Fibroblast of peridontal ligament (primary cell): Measurements from ENCODE around the gene KIF7.
A peak's percentile ranks its signal among the peaks of the same experiment; 100 is the strongest.

Experiments
- DNase-seq: peaks from one replicate; pipeline ENCODE4 v3.0.0-alpha.2; 2010; ENCODE audit errors: extremely low read depth

Gene KIF7

DNA sequence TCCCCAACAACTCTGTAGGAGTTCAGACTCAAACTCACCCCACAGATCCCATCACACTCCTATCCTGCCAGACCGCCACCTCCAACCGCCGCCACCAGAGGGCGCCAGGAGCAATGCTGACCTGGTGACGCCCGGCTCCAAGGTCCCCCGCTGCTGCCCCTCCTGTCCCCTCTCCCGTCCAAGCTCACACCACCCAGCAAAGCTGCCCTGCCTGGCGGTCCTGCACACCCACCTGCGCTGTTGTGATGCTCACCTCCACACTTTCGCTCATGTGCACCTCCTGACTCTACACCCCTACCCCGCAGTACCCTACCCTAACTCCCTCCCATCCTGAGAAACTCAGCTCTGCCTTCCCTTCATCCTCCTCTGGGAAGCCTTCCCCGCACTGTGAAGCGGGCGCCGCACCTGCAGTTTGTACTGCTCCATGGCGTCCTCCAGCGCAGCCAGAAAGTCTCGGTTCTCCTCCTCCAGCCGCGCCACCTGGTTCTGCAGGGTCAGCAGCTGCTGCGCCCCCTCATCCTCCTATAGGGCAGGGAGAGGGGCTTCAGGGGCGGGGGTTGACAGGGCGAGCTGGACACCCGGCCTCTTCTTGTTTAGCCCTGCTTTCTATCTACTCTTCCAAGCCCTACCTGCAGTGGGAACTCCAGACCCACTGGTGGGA, 7.9 kb downstream of the KIF7 start:
- DNase-seq = peak; percentile 48

GRCh38 chr15:89646416-89647141, 8.7 kb downstream of the KIF7 start:
- DNase-seq = no peak

- no peak for DNase-seq
These were observed 9.6 kb downstream of the KIF7 start for GRCh38 chr15:89645680-89646079.

DNA sequence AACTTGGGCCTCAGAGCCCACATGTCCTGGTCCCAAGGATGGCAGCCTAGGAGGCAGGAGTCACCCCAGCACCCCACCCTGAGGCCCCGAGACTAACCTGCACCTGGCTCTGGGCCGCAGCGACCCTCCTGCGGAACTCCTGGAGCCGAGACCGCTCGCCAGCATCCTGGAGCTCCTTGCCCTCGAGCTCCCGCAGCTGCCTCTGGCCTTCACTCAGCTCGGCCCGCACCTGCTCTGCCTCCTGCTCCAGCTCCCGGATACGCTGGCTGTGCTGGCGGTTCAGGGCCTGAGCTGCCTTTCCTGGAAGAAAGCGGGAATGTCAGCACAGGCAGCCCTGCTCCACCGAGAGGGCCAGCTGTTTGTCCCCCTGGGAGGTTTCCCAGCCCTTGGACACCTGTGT, 13.2 kb downstream of the KIF7 start:
- DNase-seq = no peak

DNA sequence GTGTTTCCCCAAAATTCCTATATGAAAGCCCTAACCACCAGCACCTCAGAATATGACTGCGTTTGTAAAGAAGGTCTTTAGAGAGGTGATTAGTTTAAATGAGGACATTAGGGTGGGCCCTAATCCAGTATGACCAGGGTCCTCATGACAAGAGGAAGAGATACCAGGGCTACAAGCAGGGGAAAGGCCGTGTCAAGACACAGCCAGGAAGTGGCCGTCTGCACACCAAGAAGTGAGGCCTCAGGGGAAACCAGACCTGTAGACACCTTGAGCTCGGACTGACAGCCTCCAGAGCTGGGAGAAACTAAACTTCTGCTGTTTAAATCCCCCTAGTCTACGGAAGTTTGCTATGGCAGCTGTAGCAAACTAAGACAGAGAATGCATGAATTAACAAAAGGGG, 14.2 kb downstream of the KIF7 start:
- DNase-seq = no peak

DNA sequence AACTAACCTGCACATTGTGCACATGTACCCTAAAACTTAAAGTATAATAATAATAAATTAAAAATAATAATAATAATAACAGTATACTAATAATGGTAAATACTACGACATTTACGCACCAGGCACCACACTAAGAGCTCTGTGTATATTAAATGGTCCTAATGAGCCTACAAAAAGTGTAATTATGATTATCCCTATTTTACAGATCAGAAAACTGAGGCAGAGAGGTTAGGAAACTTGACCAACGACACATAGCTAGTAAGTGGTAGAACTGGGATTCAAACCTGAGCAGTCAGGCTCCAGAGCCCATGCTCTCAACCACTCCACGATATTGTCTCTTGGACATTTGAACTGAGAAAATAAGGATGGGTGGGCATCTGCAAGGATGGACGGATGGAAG, 15.0 kb downstream of the KIF7 start:
- DNase-seq = no peak

- DNase-seq = no peak
These were observed 21.7 kb downstream of the KIF7 start for GRCh38 chr15:89633585-89633984.

DNA sequence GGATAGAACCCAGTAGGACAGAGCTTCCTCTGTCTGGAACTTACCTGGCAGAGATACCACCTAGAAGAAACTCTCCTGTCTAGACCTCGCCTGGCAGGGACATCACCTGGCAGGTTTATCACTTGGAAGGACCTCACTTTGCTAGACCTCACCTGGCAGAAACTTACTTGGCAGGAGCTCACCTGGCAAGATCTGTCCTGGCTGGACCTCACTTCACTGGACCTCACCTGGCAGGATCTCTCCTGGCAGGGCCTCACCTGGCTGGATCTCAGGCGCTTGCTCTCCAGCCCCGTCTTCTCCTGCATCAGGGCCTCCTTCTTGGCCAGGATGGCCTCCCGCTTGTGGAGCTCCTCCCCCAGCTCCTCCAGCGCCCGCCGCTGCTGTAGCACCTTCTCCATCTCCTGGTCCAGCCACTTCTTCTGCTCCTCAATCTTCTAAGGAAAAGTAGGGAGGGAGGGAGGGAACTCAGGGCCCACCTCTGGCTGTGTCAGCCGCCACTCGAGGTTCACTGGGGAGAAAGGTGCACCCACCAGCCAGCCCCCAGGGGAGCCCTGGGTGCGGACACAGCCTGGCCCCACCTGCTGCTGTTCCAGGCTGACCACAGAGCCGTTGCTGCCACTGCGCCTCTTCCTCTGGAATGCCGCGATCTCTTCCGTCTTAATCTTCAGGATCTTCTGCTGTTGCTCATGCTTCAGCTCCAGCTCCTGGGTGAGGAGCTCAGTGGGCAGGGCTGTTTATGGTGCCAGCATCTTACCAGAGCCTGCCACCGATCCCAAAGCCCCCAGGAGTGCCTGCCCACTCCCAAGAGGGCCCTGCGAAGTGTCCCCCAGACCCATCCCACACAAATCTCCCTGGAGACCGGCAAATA, 22.5 kb downstream of the KIF7 start:
- DNase-seq = no peak

- no peak for DNase-seq
These were observed 23.4 kb downstream of the KIF7 start for GRCh38 chr15:89631902-89632264.

DNA sequence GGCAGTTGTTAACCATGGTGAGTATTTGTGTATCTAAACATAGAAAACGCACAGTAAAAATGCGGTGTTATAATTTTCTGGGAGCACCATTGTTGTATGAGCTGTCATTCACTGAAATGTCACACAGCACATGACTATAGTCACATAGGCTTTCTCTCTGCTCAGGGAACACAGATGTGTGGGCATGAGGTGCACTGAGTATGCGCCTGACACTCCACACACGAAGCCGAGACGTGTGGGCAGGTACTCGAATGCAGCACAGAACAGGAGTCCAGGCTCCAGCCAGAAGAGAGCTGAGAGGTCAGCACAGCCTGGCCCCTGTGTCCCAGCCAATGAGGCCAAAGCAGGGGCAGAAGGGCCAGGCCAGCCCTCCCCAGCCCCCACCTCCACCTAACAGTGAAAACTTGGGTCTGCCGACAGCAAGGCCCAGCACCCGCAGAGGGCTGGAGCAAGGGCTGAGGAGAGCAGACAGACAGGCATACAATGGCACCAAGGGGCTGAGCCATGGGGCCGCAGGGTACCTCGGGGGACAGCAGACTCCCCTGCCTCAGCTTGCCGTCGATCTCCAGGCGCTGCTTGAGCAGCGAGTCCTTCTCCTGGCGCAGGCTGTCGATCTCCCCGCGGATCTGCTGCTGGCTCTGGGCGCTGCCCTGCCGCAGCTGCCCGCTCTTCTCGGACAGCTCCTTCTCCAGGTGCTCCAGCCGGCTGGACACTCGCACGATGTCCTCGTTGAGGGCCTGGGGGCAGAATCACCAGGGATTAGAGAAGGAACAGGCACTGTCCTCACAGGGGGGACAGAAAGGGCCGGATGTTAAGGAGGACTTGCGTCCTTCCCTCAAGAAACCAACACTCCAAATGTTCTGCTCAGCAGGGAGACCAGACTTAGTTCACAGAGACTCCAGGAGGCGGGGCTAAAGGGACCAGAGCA, 24.0 kb downstream of the KIF7 start:
- no peak for DNase-seq

GRCh38 chr15:89630260-89630659, 25.0 kb downstream of the KIF7 start:
- DNase-seq = no peak

GRCh38 chr15:89629829-89630228, 25.4 kb downstream of the KIF7 start:
- no peak for DNase-seq

DNA sequence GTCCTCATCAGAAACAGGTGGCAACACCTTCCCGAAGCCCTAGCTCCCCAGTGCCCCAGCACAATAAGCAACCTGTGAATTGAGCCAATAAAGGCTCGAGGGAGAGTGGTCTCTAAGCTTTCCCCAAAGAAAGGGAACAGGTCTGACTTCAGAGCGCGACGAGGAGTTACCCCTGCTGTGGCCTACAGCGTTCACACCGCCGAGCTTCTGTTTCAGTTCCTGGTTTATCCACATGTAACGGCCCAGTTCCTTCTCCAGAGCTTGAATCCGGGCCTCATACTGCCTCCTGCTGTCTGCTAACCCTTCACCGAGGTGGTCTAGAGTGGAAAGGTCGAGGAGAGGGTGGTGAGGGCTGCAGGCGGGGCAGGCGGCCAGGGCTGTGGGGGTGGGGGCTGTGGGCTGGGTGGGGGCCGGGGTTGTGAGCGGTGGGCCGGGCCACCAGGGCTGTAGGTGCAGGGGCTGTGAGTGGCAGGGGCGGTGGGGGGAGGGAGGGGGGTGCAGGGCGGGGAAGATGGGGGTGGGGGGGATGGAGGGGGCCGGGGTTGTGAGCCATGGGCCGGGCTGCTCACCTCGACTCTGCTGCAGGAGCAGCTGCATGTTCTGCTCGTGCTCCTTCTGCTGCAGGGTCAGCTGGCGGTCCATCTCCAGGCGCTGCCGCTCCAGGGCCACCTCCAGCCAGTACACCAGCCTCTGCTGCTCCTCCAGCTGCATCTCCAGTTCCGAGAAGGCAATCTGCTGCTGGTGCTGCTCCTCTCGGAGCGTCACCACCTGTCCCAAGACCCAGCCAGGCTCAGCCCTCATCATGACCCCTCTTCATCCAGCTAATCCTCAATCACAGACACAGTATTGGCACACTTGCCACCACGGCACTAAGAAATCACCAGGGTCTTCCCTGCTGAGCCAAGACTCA, 26.2 kb downstream of the KIF7 start:
- DNase-seq = no peak

- no peak for DNase-seq
These were observed 27.0 kb downstream of the KIF7 start for GRCh38 chr15:89628301-89628700.

DNA sequence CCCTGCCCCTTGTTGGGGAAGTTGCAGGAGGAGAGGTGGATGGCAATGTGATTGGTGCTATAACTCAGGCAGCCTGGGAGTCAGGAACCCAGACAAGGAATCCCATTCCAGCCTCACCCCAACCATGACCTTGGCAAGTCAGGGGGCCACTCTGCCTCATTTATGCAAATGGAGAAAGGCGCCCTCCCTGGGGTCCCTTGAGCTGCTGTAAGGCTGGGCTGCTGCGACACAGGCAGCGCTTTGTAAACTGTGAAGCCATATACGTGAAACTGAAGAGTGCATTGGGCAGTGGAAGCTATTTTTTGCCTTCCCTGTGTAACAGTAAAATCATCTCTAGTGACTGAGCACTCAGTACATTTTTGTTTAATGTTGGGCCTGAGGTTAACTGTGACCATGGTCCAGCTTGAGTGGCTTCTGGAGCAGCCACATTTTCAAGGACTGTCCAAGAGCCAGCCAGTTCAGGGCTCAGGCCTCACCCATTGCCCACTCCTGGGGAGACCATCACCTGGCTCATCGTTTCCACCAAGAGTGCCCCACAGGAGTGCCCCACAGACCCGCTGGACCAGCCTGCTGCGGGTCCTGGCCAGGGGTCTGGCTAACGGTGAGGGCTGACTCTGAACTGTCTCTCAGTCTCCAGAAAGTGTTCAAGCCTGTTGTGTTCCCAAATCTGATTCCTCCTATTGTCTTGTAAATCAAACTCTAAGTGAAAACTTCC, 27.9 kb downstream of the KIF7 start:
- no peak for DNase-seq

DNA sequence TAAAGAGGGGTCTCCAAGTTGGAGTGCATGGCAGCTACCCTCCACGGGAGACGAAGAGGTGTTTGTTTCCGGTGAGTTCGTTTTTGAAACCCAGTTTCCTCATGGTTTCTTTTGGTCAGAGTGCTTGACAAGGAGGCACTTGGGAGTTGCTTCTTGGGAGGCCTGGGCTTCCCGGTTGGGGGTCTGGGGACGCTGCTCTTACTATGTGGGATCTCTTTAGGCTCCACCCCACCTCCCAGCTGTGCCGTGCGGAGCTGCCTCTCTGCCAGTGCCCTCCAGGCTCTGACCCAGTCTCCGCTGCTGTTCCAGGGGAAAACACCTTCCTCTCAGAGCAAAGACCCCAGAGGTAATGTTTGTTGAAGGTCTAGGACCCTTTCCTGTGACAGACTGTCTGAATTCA, 29.6 kb downstream of the KIF7 start:
- no peak for DNase-seq

DNA sequence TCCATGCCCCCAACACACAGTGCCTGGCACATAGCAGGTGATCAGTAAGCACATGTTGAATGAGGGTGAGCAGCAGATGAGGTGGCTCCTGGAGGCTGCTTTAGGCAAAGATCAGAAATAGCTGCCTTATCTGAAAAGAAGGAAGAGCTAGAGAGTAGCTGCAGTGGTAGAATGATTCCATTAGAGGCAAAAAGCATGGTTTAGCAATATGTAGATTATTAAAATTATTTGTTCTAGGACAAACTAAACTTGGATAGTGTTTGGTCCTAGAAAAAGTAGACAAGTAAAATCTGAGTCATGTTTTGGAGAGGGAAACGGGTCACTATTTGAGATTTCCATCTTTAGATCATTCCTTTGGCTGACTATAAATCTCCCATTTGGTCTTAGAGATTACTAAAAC, 32.1 kb downstream of the KIF7 start:
- DNase-seq = peak; percentile 3

DNA sequence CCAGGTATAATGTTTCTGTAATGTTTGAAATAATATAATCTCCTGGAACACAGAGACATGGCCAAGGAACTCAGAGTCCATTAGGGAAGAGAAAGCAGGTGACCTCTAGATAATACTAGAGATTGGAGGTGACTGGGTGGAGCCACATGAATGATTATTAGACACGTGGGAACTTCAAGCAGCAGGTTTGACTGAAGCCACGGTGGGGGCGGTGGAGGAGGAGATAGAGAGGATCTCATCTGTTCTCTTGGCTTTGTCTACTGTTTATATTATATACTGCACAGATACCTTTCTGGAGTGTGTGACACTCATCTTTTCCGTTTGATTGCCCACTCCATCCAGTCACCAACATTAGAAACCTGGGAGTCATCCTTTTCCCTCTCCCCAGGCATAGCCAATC, 33.7 kb downstream of the KIF7 start:
- DNase-seq = no peak

DNA sequence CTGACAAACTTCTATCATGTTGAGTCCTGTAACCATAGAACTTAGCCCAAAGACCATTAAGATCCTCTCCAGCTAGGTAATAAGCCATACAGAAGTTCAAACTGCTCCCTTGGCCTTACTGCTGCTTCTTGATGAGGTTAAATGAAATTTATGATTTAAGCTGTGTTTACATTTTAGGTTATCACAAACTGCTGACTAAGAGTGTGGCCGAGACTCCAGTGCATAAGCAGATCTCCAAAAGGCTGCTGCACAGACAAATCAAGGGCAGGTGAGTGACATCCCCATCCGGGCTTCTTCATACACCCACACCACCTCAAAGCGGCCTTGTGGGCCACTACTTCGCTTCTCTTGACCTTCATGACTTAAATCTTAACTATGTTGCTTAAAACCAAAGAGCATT, 39.0 kb downstream of the KIF7 start:
- DNase-seq = no peak

DNA sequence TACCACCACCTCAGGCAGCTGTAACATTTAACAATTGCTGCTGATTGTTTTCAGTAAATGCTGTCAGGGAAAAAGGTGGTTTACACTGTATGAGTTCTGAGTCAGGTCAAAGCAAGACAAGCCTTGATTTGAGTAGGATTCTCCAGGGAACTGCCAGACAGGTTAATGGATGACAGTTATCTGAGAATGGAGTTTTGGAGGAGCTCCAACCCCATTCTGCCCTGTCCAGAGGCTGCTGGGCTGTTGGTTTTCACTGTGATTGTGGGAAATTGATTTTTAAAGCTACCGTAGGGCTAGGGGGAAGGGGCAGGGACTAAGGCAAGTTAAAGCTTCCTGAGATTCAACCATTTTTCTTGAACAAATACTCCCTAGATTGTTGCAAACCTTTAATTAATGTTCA, 40.1 kb downstream of the KIF7 start:
- no peak for DNase-seq
